Lung microvascular endothelial cell (primary cell): ENCODE measurements around the gene BNC1. TPM values are rescaled to one million over a fixed set of nuclear protein-coding genes. Genes with fewer than 3 reads are reported as not detected.
A peak's percentile ranks its signal among the peaks of the same experiment; 100 is the strongest.
"Not testable (repeated sequence)": the region's sequence is repeated elsewhere in the genome, so short reads cannot be mapped to it uniquely, and the experiment has no call there.

Source experiments
- DNase-seq, 2 donors: peaks; one replicate each; pipeline versions ENCODE4 v3.0.0 to v3.0.0-alpha.2; 2010; ENCODE audit warnings: low read depth in 2 of 2
- total RNA-seq: library from RNA; depleted of rRNA; stranded (reverse); fragments of >200 nt; gene quantifications from 2 replicates; pipeline ENCODE4 v1.2.1, GENCODE V29; 2014

Gene BNC1
- total RNA-seq, 1 donor from 2014 or later: 1.2 TPM

DNA sequence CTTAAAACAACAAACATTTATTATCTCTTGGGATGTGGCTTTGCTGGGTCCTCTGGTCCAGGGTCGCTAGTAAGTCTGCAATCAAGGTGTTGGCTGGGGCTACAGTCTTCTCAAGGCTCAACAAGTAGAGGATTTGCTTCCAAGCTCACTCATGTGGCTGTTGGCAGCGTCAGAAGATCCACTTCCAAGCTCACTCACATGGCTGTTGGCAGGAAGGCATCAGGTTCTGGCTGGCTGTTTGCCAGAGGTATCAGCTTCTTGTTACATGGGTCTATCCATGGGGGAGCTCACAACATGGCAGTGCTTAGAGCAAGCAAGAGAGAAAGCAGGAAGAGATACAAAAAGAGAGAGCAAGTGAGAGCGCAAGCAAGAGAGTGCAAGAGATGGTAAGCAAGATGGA is 15.0 kb upstream of the BNC1 start:
- DNase-seq: peak in 1 of 2 donors; percentile 19

DNA sequence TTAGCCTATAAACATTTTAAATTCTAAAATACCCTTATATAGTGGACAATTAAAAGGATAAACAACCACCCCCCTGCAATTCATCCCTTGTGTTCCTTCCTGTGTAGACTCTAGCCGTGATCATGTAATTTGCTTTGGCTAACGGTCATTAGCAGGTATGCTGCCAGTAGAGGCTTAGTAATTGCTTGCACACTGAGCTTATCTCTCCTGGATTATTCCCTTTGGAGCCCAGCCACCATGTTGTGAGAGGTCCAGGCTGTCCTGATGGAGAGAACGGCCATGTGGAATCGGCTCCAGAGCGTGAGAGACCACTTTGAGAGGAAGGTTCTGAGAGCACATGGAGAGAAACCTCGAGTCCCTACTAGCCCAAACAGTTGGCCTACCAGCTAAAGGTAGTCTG is 11.0 kb upstream of the BNC1 start:
- no peak for DNase-seq

DNA sequence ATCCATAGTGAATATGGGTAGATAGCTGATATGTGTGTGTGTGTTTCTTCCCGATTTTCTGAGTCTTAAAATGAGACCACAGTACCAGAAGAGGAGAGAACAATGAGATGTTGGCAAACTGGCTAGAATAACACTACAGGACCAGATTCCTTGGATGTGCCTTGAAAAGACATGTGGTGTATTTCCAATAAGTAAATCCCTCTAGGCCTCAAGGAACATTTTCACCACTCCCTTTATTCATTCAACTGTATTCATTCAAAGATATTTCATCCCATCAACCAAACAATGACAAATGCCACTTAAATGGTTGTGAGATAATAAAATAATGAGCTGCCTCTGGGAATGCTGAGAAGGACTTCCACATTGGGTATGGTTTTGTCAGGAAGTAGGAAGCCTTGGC is 8.7 kb upstream of the BNC1 start:
- no peak for DNase-seq

DNA sequence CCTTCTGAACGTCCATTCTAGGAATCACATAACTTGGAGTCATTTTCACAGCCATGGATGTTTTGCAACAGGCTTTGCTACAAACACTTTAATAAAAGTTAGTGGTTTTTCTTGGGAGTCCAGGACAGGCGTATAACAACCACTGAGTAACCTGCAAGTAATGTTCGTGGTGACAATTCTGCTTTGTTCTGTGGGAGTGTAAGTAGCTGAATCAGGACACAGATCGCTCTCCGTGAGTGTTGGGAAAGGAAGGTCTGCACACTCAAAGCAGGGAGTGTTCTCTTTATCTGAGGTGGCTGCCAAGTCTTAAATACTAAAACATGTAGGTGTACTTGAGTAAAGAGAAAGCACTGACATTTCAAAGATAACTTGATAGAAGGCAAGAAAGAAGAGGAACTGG is 7.9 kb upstream of the BNC1 start:
- DNase-seq: no peak

DNA sequence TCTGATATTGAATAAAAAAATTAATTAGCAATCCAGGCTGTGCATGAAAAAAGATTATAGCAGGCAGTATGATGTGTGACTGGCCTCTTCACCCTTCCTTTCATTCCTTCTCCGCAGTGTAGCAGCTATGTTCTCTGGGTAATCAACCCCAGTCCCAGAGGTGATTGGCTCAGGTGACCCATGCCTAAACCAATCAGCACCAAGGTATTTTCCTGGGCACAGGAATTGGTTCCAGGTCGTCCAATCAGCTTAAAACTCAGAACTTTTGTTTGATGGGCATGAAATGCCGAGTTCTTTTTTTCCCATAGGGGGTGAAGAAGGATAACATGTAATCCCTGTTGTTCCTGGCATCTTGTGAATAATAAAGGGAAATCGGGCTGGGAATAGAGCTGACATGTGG is 5.8 kb upstream of the BNC1 start:
- DNase-seq: no peak

DNA sequence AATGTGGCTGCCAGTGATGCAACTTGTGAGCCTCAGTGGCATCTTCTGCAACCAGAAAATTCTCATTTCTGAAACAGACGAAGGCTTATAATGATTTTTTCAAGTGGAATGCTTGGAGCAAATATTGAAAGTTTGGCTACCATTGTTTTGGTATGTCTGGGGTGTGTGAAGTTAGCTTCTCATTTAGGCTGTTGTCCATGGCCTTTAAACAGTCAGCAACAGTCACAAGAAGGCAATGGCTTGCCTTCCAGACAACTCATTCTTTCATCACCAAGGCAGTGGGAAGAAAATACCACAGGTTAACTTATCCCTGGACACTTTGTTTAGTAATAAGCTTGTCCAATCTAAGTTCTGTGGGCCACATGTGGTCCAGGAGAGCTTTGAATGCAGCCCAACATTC is 4.7 kb upstream of the BNC1 start:
- DNase-seq: no peak

DNA sequence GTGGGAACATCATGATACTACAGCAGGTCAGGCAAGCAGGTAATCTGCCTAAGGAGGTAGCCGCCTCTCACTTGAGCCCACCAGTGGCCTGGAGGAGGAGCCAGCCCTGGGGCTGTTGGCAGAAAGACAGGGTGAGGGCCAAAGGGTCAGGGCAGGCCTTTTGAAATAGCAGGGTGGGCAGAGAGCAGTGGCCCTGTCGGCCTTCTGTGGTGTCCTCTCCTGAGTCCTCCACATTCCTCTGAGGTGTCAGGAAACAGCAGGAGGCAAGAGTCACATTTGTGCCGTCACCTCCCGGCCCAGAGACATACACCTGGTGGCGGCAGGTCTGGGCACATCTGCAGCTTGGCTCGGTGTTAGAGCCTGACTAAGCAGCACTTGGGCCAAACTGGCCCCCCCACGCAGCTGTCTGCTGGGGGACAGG is 3.9 kb upstream of the BNC1 start:
- DNase-seq: peak in 1 of 2 donors; percentile 26

DNA sequence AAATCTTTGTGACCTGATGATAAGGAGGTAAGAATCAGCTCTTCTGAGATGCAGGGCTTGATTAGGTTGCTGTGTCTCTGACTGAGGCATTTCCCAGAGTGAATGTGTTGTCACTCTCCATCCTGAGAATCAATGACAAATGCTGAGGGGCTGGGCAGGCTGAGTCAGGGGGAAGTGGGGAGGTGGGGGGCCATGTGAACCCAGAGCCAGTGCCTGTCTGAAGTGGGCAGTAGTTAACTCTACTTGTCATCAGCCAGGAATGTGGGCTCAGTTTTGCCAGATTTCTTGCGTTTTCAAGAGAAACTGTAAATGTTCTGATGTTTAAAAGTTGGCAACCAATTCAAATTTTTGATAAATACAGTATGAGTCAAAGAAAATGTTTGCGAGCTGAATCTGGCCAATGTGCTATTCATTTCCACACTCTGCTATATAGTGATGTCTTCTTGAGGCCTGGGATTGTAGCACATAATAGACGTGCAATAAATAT is 3.1 kb upstream of the BNC1 start:
- DNase-seq: peak; percentile 23 to 98

DNA sequence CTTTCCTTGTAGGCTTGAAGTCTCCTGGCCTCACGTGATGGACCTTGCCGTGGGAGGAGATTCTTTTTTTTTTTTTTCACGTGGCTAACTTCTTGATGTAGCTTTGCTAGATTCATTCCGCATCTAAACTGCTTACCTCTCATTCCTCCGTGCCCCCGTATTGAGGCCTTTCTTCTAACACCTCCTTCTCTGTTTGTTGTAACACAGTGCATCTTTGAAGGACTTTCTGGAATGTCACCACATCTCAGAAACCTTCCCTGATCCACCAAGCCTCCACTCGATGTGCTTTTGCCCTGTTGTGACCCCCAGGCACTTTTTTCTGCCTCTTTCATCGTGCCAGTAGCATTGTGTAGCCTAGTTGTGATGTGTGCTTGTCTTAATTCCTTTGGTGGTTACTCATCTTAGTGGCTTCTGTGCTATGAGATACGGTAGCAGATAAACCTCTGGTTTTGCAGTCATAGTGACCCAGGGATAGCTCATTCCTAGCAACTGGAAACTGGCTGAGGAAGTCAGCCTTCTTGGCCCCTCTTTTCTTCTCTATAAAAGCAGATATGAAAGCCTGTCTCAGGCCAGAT is 1.6 kb upstream of the BNC1 start:
- DNase-seq: peak in 1 of 2 donors; percentile 80

DNA sequence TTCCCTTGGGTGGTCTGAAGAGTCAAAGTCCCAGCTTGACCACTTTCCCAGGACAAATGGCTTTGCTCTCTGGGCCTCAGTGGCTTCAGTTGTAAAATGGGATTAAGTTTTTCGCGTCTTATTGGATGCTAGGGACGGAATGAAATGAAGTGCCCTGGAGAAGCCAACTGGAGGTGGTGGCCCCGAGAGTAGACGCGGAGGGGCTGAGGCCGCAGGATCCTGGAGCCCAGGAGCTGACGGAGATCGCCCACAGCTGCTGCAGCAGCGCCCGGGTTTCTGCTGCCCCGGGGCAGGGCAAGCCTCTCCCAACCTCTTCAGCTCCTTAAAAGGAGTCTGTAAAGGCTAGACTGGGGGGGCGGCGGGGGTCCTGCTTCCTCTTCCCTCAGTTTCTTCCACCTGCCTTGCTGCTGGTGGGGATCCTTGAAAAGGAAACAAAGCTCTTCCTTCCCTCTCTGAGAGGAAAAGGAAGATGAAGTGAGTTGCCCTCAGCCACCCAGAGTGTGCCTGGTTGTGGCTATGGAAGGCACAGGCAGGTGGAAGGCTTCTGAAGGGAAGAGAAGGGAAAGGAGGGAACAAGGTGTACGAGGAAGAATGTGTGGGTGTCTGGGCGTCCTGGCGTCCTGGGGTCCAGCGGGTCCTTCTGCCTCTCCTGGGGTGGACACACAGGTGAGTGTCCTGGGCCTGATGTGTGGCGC is 967 bp upstream of the BNC1 start:
- peak in 1 of 2 donors; percentile 41 for DNase-seq

DNA sequence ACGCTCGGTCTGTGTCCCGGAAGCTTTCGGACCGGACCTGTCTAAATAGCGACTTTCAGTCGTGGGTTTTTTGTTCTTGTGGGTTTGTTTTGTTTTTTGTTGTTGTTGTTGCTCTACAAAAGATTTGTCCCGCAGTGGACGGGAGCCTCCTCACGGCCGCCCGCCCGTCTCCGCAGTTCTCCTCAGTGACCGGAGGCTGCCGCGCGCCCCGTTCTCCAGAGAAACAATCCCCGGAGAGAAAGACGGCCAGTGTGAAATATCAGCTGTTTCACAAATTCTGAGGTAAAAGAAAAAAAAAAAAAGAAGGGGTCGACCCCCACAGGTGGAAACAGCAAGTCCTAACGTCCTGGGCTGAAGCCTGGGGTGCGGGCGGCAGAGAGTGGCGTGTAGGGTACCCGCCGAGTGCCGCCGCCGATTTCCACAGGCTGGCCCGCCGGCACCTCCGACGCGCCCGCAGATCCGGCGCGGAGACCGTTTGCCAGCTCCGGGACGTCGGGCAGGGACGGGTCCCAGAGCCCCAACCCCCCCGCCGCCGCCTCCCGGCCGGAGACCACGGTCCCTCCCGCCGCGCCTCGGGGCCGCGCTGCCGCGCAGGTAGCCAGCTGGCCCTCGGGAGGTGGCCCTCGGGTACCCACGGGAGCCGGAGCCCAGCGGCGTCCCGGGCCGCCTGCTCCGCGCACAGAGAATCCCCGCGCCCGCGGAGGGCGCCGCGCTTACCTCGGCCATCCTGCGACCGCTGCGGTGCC is 478 bp downstream of the BNC1 start:
- peak; percentile 38 to 48 for DNase-seq

DNA sequence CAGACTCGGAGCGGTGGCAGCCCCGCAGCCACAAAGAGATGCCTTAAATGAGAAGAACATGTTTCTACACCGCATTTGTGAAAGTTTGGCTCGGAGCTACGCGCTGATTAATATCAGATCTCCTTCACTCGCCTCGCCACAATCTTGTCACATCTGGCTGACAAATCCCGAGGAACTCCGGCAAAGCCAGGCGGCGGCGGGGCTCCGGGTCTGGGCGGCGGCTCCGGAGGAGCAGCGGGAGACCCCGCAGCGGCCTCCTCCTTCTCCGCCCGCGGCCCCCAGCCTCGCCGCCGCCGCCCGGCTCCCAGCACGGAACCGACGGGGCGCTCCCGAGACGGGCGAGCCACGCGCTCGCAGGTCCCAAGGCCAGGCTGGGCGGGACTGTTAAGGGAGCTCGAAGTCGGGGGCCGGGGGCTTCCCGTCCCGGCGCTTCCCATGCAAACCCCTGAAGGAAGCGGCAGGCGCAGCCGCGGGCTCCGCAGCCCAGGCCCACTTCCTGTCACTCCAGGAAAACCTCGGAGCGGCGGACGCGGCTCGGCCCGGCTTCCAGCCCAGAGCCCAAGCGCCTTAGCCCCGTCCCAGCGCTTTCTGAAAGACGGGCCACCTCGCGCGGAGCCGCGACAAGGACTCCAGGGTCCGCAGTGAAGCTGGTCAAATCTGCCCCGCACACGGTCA is 1.2 kb downstream of the BNC1 start:
- peak; percentile 40 to 61 for DNase-seq

DNA sequence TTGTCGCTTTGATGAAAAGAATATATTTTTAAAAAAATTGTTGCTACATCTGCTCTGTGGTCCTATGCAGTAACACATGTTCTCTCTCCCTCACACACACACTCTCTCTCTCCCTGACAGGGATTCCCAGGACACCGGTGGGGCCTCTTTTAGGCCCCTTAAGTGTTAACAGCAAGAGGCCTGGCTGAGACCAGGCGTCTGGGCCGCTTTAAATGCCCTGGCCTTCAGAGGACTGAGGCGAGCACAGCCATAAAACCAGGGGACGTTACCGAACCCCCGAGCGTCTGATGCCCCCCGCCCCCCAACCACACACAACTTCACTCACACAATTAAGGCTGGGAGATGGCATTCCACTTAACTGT is 1.7 kb downstream of the BNC1 start:
- DNase-seq: peak; percentile 24 to 51

DNA sequence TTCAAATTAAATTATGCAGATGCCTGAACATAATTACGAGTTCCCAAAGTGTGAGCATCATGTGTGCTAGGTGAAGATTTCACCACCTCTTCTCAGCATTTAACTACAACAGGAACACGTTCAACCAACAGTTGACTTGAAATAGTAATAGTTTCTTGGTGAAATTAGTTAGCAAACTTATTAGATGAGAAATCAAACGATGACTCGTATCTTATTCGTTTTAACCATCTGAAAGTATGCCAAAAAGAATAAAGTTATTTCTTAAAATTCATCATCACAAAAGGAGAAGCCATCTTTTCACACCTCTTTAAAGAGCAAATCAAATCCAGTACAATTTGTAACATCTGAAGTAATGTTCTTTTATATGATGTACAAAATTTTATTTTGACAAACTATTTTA is 2.3 kb downstream of the BNC1 start:
- no peak for DNase-seq

DNA sequence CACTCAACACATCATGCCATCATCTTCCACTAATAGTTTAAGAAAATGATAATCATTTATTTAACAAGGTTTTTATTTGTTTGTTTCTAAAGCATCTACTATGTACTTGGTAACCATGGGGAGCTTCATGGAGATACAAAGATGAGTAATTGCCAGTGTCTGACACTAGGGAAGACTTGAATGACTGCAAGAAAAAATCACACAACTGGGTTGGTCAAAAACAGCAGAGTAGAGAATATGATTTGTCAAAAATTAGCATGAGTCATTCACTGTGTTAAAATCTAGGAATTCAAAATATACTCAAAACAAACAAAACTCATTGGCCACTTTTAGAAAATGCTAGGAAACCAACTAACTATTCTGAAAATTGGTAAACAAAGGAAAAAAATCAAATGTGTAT is 6.3 kb downstream of the BNC1 start:
- DNase-seq: peak; percentile 24 to 85

DNA sequence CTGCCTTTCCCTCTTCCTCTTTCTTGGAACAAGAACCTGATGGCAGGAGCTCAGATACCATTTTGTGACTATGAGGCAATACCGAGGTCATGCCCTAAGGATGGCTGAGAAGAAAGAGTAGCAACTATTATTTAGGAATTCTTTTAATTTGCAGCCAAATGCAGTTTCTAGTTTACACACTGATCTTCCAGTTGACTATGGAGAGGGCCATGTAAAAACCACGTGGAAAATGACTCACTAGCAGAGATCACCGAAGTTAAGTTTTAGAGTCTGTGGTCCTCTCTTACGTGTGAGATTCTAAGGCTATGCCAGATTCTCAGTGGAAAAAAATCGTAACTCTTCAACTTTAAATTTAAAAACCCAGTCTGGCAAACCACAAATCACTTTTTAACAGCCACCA is 7.8 kb downstream of the BNC1 start:
- no peak for DNase-seq

DNA sequence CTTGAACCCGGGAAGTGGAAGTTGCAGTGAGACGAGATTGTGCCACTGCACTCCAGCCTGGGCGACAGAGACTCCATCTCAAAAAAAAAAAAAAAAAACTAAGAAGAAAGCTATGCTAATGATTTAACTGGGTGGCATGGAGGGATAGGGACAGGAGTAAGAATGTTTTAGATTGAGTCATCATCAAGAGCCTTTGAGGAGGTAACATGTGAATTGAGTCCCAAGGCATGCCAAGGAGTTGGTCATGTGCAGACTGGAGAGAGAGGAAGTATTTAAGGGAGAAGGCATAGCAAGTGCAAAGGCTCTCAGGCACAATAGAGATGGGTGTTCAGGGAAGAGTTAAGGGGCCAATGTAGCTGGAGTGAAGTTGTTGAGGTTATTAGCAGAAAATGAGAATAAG is 9.1 kb downstream of the BNC1 start:
- peak in 1 of 2 donors; percentile 18 for DNase-seq

DNA sequence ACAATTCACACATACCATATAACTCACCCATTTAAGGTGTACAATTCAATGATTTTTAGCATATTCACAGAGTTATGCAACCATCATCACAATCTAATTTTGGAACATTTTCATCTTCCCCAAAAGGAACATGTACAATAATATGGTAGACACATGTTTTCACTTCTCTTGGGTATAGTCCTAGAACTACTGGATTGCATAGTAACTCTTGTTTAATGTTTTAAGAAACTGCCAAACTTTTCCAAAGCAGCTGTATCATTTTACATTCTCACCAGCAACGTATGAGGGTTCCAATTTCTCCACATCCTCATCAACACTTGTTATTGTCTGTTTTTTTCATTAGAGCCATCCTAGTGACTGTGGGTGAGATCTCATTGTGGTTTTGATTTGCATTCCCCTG is 14.3 kb downstream of the BNC1 start:
- no peak for DNase-seq

DNA sequence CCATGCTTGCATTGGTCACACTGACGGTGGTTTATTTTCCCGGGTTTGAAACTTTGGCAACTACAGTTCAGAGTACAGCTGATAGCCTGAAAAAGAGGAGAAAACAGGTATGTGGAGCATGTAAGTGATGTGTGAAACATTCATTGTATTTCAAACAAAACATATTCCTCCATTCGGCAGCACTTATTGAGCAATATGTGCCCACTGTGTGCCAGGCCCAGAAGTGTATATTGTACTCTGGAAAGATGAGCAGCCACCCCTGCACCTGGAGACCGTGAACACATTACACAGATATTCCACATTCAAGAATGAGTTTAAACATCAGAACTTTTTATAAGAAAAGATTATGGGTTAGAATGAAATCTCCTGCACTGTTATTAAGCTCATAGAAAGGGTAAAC is 16.3 kb downstream of the BNC1 start:
- DNase-seq: no peak

DNA sequence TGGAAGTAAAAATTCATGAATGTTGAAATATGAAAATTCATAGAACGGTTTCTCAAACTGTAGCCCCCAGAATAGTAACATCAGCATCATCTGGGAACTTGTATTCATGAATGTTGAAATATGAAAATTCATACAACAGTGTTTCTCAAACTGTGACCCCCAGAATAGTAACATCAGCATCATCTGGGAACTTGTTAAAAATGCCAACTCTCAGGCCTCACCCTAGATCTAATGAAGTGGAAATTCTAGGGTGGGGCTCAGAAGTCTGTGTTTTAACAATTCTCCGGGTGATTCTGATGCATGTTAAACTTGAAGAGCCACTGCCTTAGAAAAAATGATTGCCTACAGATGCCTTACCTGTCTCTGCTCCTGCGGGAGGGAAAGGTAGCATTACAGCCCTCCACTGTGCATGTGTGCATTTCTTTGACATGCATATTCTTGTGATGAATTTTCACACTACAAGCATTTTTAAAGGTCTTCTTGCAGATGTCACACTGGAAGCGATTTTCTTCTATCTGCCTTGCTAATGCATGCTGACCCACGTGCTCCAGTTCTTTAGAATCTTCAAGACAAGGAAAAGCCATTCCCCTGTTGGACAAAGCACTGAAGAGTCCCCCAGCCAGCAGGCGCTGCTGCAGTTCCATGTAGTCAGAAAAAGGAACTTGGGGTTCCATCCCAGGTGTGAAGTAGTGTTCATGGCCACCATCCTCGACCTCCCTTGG is 21.7 kb downstream of the BNC1 start:
- no peak for DNase-seq

DNA sequence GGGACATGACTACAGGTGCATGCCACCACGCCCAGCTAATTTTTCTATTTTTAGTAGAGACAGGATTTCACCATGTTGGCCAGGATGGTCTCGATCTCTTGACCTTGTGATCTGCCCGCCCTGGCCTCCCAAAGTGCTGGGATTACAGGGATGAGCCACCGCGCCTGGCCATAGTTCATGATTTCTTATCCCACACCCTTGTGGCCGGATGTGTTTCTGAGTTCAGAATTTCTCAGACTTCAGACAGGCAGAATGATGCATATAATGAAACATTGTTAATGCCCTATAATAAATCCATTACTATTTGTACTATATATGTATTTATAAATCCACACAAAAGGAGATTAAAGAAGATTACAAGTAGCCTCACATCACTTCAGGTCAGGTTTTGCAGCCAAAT is 22.3 kb downstream of the BNC1 start:
- not testable (repeated sequence) for DNase-seq

DNA sequence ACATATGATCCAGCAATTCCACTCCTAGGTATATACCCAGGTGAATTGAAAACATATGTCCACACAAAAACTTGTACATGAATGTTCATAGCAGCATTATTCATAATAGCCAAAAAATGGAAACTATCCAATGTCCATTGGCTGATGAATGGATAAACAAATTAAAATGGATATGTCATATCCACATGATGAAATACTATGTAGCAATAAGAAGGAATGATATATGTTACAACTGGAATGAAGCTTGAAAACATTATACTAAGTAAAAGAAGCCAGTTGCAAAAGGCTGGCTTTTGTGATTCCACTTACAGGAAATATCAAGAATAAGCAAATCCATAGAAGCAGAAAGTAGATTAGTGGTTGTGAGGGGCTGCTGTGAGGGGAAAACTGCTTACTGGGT is 33.7 kb downstream of the BNC1 start:
- DNase-seq: no peak
